A673 (cell line): ENCODE results near the gene CEMIP.
A peak's percentile ranks its signal among the peaks of the same experiment; 100 is the strongest.

ENCODE experiments used
- CTCF ChIP-seq: fragments of 300-800, 200-600 bp; sonication (generic); conservative IDR thresholded peaks from 2 replicates; pipeline ENCODE4 v1.5.1; 2017; ENCODE audit warnings: low read depth, mild to moderate bottlenecking, antibody characterized with exemption, low read length, moderate library complexity, mixed read lengths
- EZH2 ChIP-seq: fragments of 200-600 bp; sonication (generic); IDR thresholded peaks from 2 replicates; pipeline ENCODE4 v1.6.1; 2017; ENCODE audit warnings: borderline replicate concordance, low read depth, mild to moderate bottlenecking, mixed read lengths, antibody characterized with exemption, low read length; ENCODE audit not compliant: poor library complexity, severe bottlenecking

GRCh38 chr15:80778964-80779657 lies at the start of gene CEMIP:
- TF ChIP-seq CTCF: peak; percentile 69
- TF ChIP-seq EZH2: no peak
